H9 (cell line): ENCODE data around the gene LRP5. TPM values are rescaled to one million over a fixed set of nuclear protein-coding genes. Genes with fewer than 3 reads are reported as not detected.

Experiments
- DNase-seq: peaks from one replicate; pipeline ENCODE4 v3.0.0-alpha.2; 2017
- H2AFZ ChIP-seq: one replicate; pipeline ENCODE4 v1.6.1; 2013; ENCODE audit warnings: mild to moderate bottlenecking, low read length, control low read depth, moderate library complexity
- H2AK5ac ChIP-seq: 2 replicates; pipeline ENCODE4 v1.6.1; 2013; ENCODE audit warnings: low read length, control low read depth, mixed read lengths; ENCODE audit not compliant: insufficient read length
- H2BK120ac ChIP-seq: one replicate; pipeline ENCODE4 v1.6.1; 2013; ENCODE audit warnings: low read depth, mild to moderate bottlenecking, low read length, control low read depth, inconsistent platforms; ENCODE audit not compliant: poor library complexity, severe bottlenecking
- H2BK12ac ChIP-seq: 2 replicates; pipeline ENCODE4 v1.6.1; 2013; ENCODE audit warnings: low read length, control low read depth, mixed read lengths, low read depth; ENCODE audit not compliant: insufficient read length
- H2BK15ac ChIP-seq: 2 replicates; pipeline ENCODE4 v1.6.1; 2013; ENCODE audit warnings: low read depth, low read length, control low read depth
- H2BK20ac ChIP-seq: one replicate; pipeline ENCODE4 v1.6.1; 2013; ENCODE audit warnings: low read depth, mild to moderate bottlenecking, low read length, control low read depth, inconsistent platforms; ENCODE audit not compliant: poor library complexity, severe bottlenecking
- H2BK5ac ChIP-seq: 2 replicates; pipeline ENCODE4 v1.6.1; 2013; ENCODE audit warnings: low read length, control low read depth, mixed read lengths; ENCODE audit not compliant: insufficient read length
- H3K14ac ChIP-seq: 2 replicates; pipeline ENCODE4 v1.6.1; 2013; ENCODE audit warnings: low read length, control low read depth; ENCODE audit not compliant: insufficient read depth
- H3K18ac ChIP-seq: 2 replicates; pipeline ENCODE4 v1.6.1; 2013; ENCODE audit warnings: low read depth, mild to moderate bottlenecking, mixed read lengths, low read length, control low read depth; ENCODE audit not compliant: insufficient read length
- H3K23ac ChIP-seq: 2 replicates; pipeline ENCODE4 v1.6.1; 2013; ENCODE audit warnings: low read length, control low read depth, mixed read lengths, low read depth; ENCODE audit not compliant: insufficient read length
- H3K23me2 ChIP-seq: 2 replicates; pipeline ENCODE4 v1.6.1; 2013; ENCODE audit warnings: low read depth, mild to moderate bottlenecking, mixed read lengths, low read length, control low read depth; ENCODE audit not compliant: insufficient read length, poor library complexity, severe bottlenecking
- H3K27ac ChIP-seq: 2 replicates; pipeline ENCODE4 v1.5.1; 2013; ENCODE audit warnings: low read length, control low read depth, mixed read lengths, low read depth; ENCODE audit not compliant: insufficient read length
- H3K27me3 ChIP-seq: 2 replicates; pipeline ENCODE4 v1.6.1; 2013; ENCODE audit warnings: low read length, control low read depth, inconsistent platforms; ENCODE audit not compliant: insufficient read depth
- H3K4ac ChIP-seq: 2 replicates; pipeline ENCODE4 v1.6.1; 2013; ENCODE audit warnings: low read depth, mild to moderate bottlenecking, control low read depth, inconsistent platforms, low read length, moderate library complexity
- H3K4me1 ChIP-seq: 2 replicates; pipeline ENCODE4 v1.6.1; 2013; ENCODE audit warnings: low read length, control low read depth, inconsistent platforms; ENCODE audit not compliant: insufficient read depth
- H3K4me2 ChIP-seq: 2 replicates; pipeline ENCODE4 v1.6.1; 2013; ENCODE audit warnings: low read length, control low read depth, mixed read lengths; ENCODE audit not compliant: insufficient read length, insufficient read depth
- H3K56ac ChIP-seq: 2 replicates; pipeline ENCODE4 v1.6.1; 2013; ENCODE audit warnings: low read depth, mild to moderate bottlenecking, mixed read lengths, low read length, control low read depth; ENCODE audit not compliant: insufficient read length
- H3K79me1 ChIP-seq: 2 replicates; pipeline ENCODE4 v1.6.1; 2013; ENCODE audit warnings: low read depth, mild to moderate bottlenecking, moderate library complexity, low read length, control low read depth, inconsistent platforms; ENCODE audit not compliant: insufficient read depth, poor library complexity, severe bottlenecking
- H3K79me2 ChIP-seq: 2 replicates; pipeline ENCODE4 v1.6.1; 2013; ENCODE audit warnings: low read length, control low read depth, inconsistent platforms; ENCODE audit not compliant: insufficient read depth
- H3K9ac ChIP-seq: 2 replicates; pipeline ENCODE4 v1.6.1; 2013; ENCODE audit warnings: low read length, control low read depth, mixed read lengths; ENCODE audit not compliant: insufficient read length; ENCODE audit errors: extremely low read depth
- H3K9me3 ChIP-seq: one replicate; pipeline ENCODE4 v1.6.1; 2013; ENCODE audit warnings: low read depth, low read length, inconsistent platforms; ENCODE audit not compliant: control insufficient read depth
- H3T11ph ChIP-seq: one replicate; pipeline ENCODE4 v1.6.1; 2013; ENCODE audit warnings: mild to moderate bottlenecking, low read length, control low read depth, inconsistent platforms
- H4K20me1 ChIP-seq: one replicate; pipeline ENCODE4 v1.6.1; 2013; ENCODE audit not compliant: control insufficient read depth, insufficient read length, insufficient read depth
- H4K5ac ChIP-seq: 2 replicates; pipeline ENCODE4 v1.6.1; 2013; ENCODE audit warnings: low read depth, mild to moderate bottlenecking, mixed read lengths, low read length, control low read depth; ENCODE audit not compliant: insufficient read length
- H4K8ac ChIP-seq: replicated peaks from 2 replicates; pipeline ENCODE4 v1.6.1; 2013; ENCODE audit warnings: low read length, control low read depth, mixed read lengths, low read depth; ENCODE audit not compliant: insufficient read length
- H4K91ac ChIP-seq: 2 replicates; pipeline ENCODE4 v1.6.1; 2013; ENCODE audit warnings: low read depth, mild to moderate bottlenecking, moderate library complexity, mixed read lengths, low read length, control low read depth; ENCODE audit not compliant: insufficient read length
- H3K27ac Mint-ChIP-seq, 3 experiments: 2 replicates in 2 of 3; 3 replicates in 1 of 3; pipeline ENCODE4 v1.8.0; 2020 to 2021; ENCODE audit warnings: mixed read lengths in 3 of 3, mild to moderate bottlenecking in 1 of 3, moderate library complexity in 1 of 3
- H3K27me3 Mint-ChIP-seq: 2 replicates; pipeline ENCODE4 v1.8.0; 2021; ENCODE audit warnings: low read depth, mild to moderate bottlenecking, moderate library complexity, mixed read lengths
- H3K36me3 Mint-ChIP-seq, 3 experiments: 2 replicates in 2 of 3; 3 replicates in 1 of 3; pipeline ENCODE4 v1.8.0; 2020 to 2021; ENCODE audit warnings: low read depth in 3 of 3, mixed read lengths in 3 of 3; ENCODE audit not compliant: insufficient read depth in 1 of 3
- H3K4me1 Mint-ChIP-seq, 2 experiments: 2 replicates each; pipeline ENCODE4 v1.8.0; 2020; ENCODE audit warnings: mixed read lengths in 2 of 2
- H3K4me3 Mint-ChIP-seq, 2 experiments: 2 replicates in 1 of 2; 3 replicates in 1 of 2; pipeline ENCODE4 v1.8.0; 2020 to 2021; ENCODE audit warnings: mild to moderate bottlenecking in 2 of 2, mixed read lengths in 2 of 2, moderate library complexity in 1 of 2
- H3K9me3 Mint-ChIP-seq, 2 experiments: 2 replicates in 1 of 2; 3 replicates in 1 of 2; pipeline ENCODE4 v1.8.0; 2020; ENCODE audit warnings: mild to moderate bottlenecking in 2 of 2, mixed read lengths in 2 of 2, moderate library complexity in 1 of 2
- CTCF ChIP-seq: fragments of 200-600 bp; sonication (generic); conservative IDR thresholded peaks from 3 replicates; pipeline ENCODE4 v1.8.0; 2021; ENCODE audit warnings: antibody characterized with exemption, mild to moderate bottlenecking
- WGBS: extraction: QIAGEN DNeasy Blood & Tissue Kit; methylation state at CpG from one replicate; pipeline ENCODE4 v1.1.7; 2013; ENCODE audit warnings: missing lambda C conversion rate, low lambda C conversion rate, mixed read lengths; ENCODE audit not compliant: insufficient read length; ENCODE audit errors: extremely low coverage; 5-methylcytosine and 5-hydroxymethylcytosine counted together
- total RNA-seq: library from RNA; stranded (reverse); gene quantifications from 2 replicates; pipeline ENCODE4 v1.2.1, GENCODE V29; 2021

The LRP5 gene
- total RNA-seq, 1 experiment from 2014 or later: 38.4 TPM

- Mint-ChIP-seq H3K4me1 (peaks cover 4 to 9% of the 10 kb centered on the region in 2 experiments), H3K4me3 (no peak overlapping the region), H3K9me3 (peaks cover 0 to 3% of the 10 kb centered on the region in 2 experiments; a peak in 1 of 5 replicates), H3K36me3 (peaks cover 30 to 51% (median 47%) of the 10 kb centered on the region in 3 experiments), H3K27ac (0 out of 7 replicates have a peak overlapping the region, but pooled peaks of 1 of the 3 experiments have one; percentile 49), H3K27me3 (no peaks in the 10 kb centered on the region)
- no peak overlapping the region for H3K4me2 ChIP-seq
- no peak overlapping the region for H2BK12ac ChIP-seq
- no peak overlapping the region for H2BK15ac ChIP-seq
- no peaks in the 10 kb centered on the region for H3K79me1 ChIP-seq
- H2AFZ ChIP-seq: no peak overlapping the region
- H3K14ac ChIP-seq: no peak overlapping the region
- H3K27ac ChIP-seq: no peak overlapping the region
- H3K4ac ChIP-seq: no peak overlapping the region
- peaks cover 7% of the 10 kb centered on the region; the same call in 1 of the 2 replicates for H3K4me1 ChIP-seq
- no peaks in the 10 kb centered on the region for H3K79me2 ChIP-seq
- H3K56ac ChIP-seq: no peak overlapping the region
- no peak overlapping the region for H3K18ac ChIP-seq
- H3K9ac ChIP-seq: no peak overlapping the region
- no CpG with 5 or more reads among the region's 6 CpGs for WGBS
- no peak overlapping the region for H4K5ac ChIP-seq
- no peaks in the 10 kb centered on the region for H3K27me3 ChIP-seq
- H4K8ac ChIP-seq: no peak overlapping the region
- H3K9me3 ChIP-seq: no peaks in the 10 kb centered on the region
- no peak overlapping the region for H2BK120ac ChIP-seq
- H2BK20ac ChIP-seq: no peak overlapping the region
- H4K20me1 ChIP-seq: no peaks in the 10 kb centered on the region
- H3T11ph ChIP-seq: no peak overlapping the region
- no peak overlapping the region for H2AK5ac ChIP-seq
- TF ChIP-seq CTCF: no peak
- H3K23me2 ChIP-seq: no peaks in the 10 kb centered on the region
- H2BK5ac ChIP-seq: no peak overlapping the region
- H4K91ac ChIP-seq: no peak overlapping the region
- no peak overlapping the region for H3K23ac ChIP-seq
- DNase-seq: no peak
Observed at GRCh38 chr11:68358416-68358815, 46.0 kb downstream of the LRP5 start.
